NCI-H187 treated with DMSO at 0.1 percent for 48 hours (cell line): Measurements from ENCODE around the gene SREBF2.

ENCODE experiments used
- DNase-seq: peaks from one replicate; lab custom pipeline; 2025; lab: John Stamatoyannopoulos, UW

SREBF2 gene

DNA sequence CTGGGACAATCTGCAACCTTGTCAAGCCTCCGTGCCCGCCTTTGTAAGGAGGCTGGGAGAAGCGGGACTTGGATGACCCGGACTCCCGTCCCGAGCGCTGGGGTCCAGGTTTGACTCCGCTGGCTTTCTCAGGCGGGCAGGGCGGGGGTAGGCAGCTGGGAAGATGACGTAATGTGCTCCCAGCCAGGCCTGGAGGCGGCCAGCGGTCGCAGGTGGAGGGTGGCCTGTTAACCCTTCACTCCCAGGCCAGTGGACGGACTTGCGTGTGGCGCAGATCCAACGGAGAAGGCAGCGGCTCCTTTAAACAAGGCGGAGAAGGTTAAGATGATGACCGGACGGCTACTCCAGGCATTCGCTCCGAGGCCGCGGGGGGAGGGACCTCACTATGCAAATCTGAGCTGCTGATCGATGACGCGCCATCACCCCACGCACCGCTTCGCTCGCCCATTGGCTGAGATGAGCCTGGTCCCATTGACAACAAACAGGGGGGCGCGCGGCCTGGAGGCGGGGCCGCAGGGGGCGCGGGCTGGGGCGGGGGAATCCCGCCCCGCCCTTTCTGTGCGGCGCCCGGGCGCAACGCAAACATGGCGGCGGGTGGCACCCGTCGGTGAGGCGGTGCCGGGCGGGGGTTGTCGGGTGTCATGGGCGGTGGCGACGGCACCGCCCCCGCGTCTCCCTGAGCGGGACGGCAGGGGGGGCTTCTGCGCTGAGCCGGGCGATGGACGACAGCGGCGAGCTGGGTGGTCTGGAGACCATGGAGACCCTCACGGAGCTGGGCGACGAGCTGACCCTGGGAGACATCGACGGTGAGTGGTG is at the start of gene SREBF2:
Gene SREBF2, plus strand, starts transcription at position 553 of the 816 bp plus-strand sequence. Its CDS starts 166 bp downstream, at position 719.
- peak; percentile 91 for DNase-seq

DNA sequence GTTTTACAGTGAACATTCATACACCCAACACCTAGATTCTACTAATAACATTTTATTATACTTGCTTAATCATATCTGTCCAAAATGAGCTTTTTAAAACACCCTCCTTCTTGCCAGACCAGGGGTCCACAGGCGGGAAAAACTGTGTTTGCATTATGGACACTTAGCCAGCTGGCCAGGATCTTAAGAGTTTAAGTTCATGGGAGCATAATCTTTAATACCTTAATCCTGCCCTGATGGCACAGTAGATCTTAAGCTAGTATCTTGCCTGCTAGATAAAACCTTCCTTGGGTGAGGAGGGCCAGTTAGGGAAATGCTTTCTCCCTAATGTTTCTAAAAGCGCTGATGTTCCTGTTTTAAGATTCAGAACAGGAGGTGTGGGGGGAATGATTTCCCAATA is 45.6 kb upstream of the SREBF2 start:
- DNase-seq = no peak

GRCh38 chr22:41793871-41794270 is 39.0 kb upstream of the SREBF2 start:
- DNase-seq = no peak

GRCh38 chr22:41798736-41799135 is 34.2 kb upstream of the SREBF2 start:
- no peak for DNase-seq

DNA sequence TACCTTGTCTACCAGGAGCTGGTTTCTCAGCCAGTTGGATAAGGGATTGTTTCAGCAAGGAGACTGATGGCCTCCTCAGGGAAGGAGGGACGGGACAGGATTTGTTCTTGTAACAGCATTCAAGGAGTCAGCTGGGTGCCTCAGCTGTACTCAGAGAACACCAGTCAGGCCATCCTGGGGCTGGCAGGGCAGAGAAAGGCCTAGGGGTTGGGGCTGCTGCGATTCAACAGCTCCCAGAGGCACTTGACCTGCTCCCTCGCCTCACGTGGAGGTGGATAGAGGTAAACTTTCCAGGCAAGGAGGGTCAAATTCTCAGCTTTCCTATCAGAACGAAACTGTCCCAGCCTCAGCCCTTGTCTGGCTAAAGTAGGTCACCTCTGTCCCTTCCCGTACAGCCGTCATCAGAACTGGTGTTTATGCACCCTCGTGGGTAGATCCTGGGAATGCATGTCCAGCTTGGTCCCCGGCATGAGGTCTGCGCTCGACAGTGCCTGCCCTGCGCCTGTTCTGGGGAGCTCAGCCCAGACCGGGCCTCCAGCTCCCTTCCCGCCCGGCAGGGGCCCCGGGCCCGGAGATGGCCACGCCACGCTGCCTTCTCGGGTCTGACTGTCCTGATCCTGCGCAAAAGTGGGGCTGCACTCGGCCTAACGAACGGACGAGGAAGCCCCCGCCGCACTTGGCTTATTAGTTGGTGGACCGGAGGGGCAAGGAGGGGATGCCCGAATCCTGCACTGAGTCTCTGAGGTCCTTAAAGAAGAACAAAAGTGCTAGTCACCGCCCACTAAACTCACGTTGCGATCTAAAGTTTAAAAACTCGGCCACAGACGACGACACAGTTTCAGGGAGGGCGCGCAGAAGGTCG is 33.2 kb upstream of the SREBF2 start:
- DNase-seq = no peak

- peak; percentile 30 for DNase-seq
These were observed 32.4 kb upstream of the SREBF2 start, which contains the start of gene CCDC134 for GRCh38 chr22:41800348-41801146. Gene CCDC134 (plus strand): TSS chr22:41800679. CDS start chr22:41808891, 8,212 bp downstream.

- no peak for DNase-seq
These were observed 31.6 kb upstream of the SREBF2 start for GRCh38 chr22:41801147-41801819.

GRCh38 chr22:41801886-41802285 is 31.0 kb upstream of the SREBF2 start:
- no peak for DNase-seq

GRCh38 chr22:41805639-41806038 is 27.3 kb upstream of the SREBF2 start:
- no peak for DNase-seq

DNA sequence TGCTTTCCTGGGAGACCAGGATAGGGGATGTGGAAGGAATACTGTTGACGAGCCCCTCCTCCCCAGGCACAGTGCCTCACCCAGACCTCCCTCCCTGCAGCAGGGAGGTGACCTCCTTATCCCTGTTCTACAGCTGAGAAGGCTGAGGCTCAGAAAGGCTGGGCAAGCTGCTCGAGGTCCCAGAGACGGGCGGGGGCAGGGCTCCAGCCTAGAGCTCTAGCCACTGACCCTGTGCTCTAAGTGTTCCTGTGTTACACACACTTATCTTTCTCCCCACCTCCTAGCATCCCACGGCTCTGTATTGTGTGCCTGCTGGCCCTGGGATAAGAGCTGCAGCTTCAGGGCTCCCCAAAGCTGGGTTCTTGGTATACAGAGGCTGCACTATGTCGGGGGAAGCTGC is 24.5 kb upstream of the SREBF2 start:
- no peak for DNase-seq

- DNase-seq = no peak
These were observed 22.9 kb upstream of the SREBF2 start for GRCh38 chr22:41810022-41810421.

DNA sequence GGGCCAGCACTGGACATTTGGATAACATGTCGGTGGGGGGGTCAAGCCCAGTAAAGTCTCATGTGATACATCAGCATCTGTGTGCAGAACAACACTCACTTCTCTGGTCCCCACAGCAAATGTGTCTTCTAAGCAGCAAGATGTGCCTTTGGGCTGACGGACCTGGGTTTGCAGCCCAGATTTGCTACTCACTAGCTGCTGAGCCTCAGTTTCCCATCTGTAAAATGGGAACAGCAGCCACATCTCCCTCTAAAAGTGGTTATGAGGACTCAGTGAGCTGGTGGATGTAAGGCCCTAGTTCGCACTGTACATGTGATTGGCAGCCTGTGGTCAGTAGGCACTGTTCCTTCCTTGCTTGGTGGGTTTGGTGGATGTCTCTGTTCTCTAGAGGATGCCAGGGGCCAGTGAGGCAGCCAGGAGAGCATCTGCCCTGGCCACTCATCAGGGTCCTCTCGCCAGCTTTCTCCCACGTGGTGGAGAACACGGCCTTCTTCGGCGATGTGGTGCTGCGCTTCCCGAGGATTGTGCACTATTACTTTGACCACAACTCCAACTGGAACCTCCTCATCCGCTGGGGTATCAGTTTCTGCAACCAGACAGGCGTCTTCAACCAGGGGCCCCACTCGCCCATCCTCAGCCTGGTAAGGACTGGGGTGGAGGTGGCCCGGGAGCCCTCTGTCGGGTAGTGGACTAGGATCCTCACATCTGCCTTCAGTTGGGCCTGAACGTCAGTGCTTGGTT is 19.9 kb upstream of the SREBF2 start:
- no peak for DNase-seq

DNA sequence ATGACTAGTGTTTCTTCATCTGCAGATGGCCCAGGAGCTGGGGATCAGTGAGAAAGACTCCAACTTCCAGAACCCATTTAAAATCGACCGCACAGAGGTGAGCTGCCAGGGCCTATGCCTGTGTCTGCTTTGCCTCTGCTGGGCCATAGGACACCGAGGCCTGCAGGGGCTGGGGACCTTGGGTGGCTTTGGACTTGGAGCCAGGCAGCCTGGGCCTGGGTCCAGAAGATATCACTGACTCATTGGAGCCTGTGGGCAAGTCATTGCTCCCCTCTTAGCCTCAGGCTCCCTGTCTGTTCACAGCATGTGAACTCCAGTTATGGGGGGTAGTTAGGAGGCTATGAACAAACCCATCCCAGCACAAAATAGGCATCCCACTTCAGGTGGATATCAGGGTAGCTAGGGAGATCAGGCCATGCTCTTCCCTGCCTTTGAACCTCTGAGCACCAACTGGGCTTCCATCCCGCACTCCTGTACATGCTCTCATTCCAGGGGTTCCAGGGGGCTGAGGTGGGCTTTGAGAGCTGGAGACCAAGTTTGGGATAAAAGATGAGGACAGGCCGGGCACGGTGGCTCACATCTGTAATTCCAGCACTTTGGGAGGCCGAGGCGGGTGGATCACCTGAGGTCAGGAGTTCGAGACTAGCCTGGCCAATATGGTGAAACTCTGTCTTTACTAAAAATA is 19.0 kb upstream of the SREBF2 start:
- no peak for DNase-seq

DNA sequence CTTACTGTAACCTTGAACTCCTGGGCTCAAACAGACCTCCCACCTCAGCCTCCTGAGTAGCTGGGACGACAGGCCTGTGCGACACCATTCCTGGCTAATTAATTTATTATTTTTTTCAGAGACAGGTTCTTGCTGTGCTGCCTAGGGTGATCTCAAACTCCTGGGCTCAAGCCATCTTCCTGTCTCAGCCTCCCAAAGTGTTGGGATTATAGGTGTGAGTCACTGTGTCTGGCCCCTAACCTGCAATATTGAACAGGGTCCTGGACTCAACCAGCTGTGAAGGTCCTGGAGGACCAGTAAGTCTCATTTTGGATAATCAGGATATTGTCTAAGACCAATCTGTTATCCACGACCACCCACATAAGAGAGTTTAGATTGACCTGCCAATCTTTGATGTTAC is 17.2 kb upstream of the SREBF2 start:
- DNase-seq = no peak

DNA sequence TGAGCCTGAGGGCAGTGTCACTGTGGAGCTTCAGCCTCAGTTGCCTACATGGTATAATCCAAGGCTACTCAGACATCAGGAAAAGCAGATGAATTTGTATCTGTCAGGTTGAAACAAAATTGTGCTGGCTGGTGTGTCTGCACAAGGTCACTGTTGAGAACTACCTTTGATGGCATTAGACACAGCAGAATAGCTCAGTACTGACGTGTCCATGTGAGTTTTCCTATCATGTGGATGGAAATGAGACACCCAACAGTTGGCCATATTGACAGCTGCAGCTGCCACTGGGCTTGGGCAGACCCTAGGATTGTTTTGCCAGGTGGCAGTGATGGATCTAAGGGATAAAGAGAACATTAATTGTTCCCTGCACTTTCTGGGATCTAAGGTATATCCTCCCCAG is 16.7 kb upstream of the SREBF2 start:
- DNase-seq = no peak

DNA sequence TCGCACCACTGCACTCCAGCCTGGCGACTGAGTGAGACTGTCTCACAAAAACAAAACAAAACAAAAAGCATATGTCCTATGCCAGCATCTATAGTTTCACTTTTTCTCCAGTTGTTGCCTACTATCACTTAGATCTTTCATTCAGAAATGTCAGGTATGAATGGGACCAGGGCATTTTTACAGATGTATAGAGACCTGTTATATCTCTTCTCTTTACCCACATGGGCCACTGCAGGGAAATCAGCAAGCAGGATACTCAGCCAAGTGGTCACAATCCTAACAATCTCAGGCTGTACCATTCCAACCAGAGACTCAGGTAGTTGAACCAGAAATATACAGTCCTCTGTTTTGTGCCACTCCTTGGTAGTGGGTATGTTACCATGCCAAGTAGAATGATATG is 16.0 kb upstream of the SREBF2 start:
- no peak for DNase-seq

GRCh38 chr22:41818011-41818410 is 14.9 kb upstream of the SREBF2 start:
- no peak for DNase-seq

- no peak for DNase-seq
These were observed 14.3 kb upstream of the SREBF2 start for GRCh38 chr22:41818596-41818995.

DNA sequence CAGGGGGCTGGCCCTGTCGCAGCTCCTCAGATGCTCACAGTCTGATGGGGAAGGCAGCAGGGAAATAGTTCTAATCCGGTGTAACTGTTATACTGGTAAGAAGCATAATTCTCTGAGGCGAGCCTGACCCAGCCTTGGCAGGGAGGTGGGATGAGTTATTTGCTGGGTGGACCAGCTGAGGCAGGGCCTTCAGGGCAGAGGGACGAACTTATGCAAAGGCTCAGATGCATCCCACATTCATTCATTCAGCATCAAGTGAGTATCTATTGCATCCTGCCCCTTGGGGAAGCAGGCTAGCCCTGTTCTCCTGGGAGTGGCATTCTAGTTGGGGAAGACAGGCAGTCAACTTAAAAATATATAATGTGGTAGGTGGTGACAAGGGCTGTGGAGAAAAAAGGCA is 13.6 kb upstream of the SREBF2 start:
- DNase-seq = no peak

- no peak for DNase-seq
These were observed 12.5 kb upstream of the SREBF2 start for GRCh38 chr22:41820447-41820846.
